Testis (tissue), 3 donors: ENCODE measurements around the gene CUX1. TPM values are rescaled to one million over a fixed set of nuclear protein-coding genes. Genes with fewer than 3 reads are reported as not detected.

Source experiments
- DNase-seq: peaks from one replicate; pipeline ENCODE4 v3.0.0-alpha.2; 2019
- H3K27ac ChIP-seq, 2 donors: fragments of 200-600 bp; sonication (generic); one replicate each; pipeline ENCODE4 v1.5.1; 2019
- H3K27me3 ChIP-seq: fragments of 200-600 bp; sonication (generic); one replicate; pipeline ENCODE4 v1.5.1; 2019
- H3K36me3 ChIP-seq: fragments of 200-600 bp; sonication (generic); one replicate; pipeline ENCODE4 v1.5.1; 2017; ENCODE audit warnings: low read depth; ENCODE audit errors: missing control alignments
- H3K4me1 ChIP-seq: fragments of 200-600 bp; sonication (generic); one replicate; pipeline ENCODE4 v1.5.1; 2019
- H3K4me3 ChIP-seq, 2 donors: fragments of 200-600 bp; sonication (generic); one replicate each; pipeline ENCODE4 v1.5.1; 2017 to 2019
- H3K9me3 ChIP-seq: fragments of 200-600 bp; sonication (generic); one replicate; pipeline ENCODE4 v1.5.1; 2017
- POLR2A ChIP-seq: fragments of 450-650 bp; IDR thresholded peaks from one replicate; pipeline ENCODE4 v1.6.1; 2017; ENCODE audit warnings: antibody characterized with exemption, mild to moderate bottlenecking, moderate library complexity
- WGBS, 2 donors: methylation state at CpG; one replicate each; pipeline ENCODE4 v1.1.5; 2018; 5-methylcytosine and 5-hydroxymethylcytosine counted together
- intact Hi-C: fragments of 100-400 bp; cut with DNase I; formaldehyde crosslinking; loops from one replicate; pipeline ENCODE4 v1.15.1; 2023; ENCODE audit warnings: low total_unique reads
- polyA plus RNA-seq: library from polyadenylated mRNA; stranded (reverse); fragments of 350-450 nt; fragmentation: Illumina TruSeq; extraction: RNeasy Lipid Tissue Mini Kit (QIAGEN cat#74804); gene quantifications from one replicate; pipeline ENCODE4 v1.2.3, GENCODE V29; 2014; ENCODE audit warnings: low read depth, low replicate concordance; ENCODE audit not compliant: insufficient read depth
- total RNA-seq, 2 donors: library from RNA; depleted of rRNA; stranded (reverse); fragments of >200 nt; gene quantifications; one replicate each; pipeline ENCODE4 v1.2.3, GENCODE V29; 2016
- TF ChIP-seq, protein P1 (sequence below), 3 experiments: fragments of 450-650 bp in 2 of 3; fragments of 200-600 bp in 1 of 3; sonication (generic) in 1 of 3; IDR thresholded peaks; one replicate each; pipeline ENCODE4 v1.5.1; 2016 to 2019; ENCODE audit warnings: antibody characterized with exemption in 3 of 3, mild to moderate bottlenecking in 2 of 3, moderate library complexity in 1 of 3

Gene CUX1
- total and polyA plus RNA-seq, 3 donors from 2014 or later, result 30.8 to 46.3 (median 43.1) TPM

DNA sequence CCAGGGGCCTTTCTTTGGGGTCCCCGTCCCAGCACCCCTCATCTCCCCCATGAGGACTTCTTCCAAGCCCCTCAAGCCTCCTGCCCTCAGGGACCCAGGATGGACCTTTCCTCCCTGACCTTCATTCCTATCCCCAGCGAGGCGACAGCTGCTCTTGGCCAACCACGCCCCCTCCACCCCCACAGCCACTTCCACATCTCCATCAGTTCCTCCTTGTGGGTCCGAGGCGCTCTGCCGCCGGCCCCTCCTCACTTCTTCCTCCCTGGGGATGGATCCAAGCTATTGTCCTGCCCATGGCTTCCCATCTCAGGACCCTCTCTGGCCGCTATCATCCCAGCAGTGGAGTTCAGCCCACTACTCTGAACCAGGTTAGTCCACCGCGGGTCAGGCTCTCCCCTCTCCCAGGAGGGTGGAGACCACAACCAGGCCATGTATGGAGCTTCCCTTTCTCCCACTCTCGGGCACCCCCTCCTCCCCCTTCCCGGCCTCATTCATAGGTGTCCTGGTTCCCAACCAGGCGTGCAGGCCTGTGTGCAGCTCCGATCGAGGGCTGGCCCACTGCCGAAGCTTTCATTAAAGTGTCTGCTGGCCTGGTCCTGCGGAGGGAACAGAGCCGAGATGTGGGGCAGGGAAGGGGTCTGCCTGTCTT lies 467.6 kb downstream of the CUX1 start:
- no peak overlapping the region for H3K27ac ChIP-seq
- no peaks in the 10 kb centered on the region for H3K36me3 ChIP-seq
- TF ChIP-seq, protein P1, sequence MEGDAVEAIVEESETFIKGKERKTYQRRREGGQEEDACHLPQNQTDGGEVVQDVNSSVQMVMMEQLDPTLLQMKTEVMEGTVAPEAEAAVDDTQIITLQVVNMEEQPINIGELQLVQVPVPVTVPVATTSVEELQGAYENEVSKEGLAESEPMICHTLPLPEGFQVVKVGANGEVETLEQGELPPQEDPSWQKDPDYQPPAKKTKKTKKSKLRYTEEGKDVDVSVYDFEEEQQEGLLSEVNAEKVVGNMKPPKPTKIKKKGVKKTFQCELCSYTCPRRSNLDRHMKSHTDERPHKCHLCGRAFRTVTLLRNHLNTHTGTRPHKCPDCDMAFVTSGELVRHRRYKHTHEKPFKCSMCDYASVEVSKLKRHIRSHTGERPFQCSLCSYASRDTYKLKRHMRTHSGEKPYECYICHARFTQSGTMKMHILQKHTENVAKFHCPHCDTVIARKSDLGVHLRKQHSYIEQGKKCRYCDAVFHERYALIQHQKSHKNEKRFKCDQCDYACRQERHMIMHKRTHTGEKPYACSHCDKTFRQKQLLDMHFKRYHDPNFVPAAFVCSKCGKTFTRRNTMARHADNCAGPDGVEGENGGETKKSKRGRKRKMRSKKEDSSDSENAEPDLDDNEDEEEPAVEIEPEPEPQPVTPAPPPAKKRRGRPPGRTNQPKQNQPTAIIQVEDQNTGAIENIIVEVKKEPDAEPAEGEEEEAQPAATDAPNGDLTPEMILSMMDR (IDR thresholded peaks at IDR 0.05), result no peak
- TF ChIP-seq POLR2A, result no peak
- peaks cover 13% of the 10 kb centered on the region for H3K4me1 ChIP-seq
- WGBS, 2 donors, result 54 to 61% methylated on average over 18 to 19 of the region's 19 CpGs
- intact Hi-C loops, result loop anchor here (5.0 kb wide), 1 partner anchor 107 kb away; no protein-coding TSS in a partner anchor
- DNase-seq, result no peak
- H3K4me3 ChIP-seq, result no peak overlapping the region
- H3K27me3 ChIP-seq, result no peaks in the 10 kb centered on the region
- no peaks in the 10 kb centered on the region for H3K9me3 ChIP-seq

DNA sequence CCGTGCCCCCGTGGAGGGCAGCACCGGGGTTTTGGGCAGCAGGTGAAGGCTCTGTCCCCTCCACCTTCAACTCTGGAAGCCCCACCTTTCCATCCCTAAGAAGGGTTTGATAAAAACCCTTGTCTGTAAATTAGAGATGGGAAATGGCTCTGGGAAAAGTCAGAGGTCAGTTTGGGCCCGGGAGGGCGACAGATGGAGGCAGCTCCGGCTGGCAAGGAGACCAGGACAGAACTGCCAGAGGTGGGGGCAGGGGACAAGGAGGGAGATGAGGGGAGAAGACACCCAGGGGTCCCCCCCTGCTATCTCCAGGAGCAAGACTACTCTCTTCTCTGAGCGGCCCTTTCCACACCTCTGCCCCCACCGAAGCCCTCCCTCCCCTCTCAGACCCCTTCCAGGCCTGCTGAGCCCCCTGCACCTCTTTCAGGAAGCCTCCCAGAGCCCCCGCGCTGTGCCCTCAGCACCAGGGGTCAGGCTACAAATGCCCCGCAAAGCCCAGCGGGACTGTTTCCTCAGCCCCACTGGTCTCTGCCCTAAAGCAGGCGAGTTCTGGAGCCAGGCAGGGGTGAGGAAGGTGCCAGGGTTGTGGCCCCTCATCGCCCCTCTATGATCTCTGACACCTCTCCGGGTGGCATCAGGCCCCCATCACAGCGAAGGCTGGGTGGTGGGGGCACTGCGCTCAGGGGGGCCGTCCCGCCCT lies 468.3 kb downstream of the CUX1 start:
- TF ChIP-seq, protein P1 (IDR thresholded peaks at IDR 0.05), result no peak
- H3K36me3 ChIP-seq, result no peaks in the 10 kb centered on the region
- peak overlapping the region; percentile 53 to 72 for H3K4me3 ChIP-seq
- peaks cover 13% of the 10 kb centered on the region for H3K4me1 ChIP-seq
- H3K9me3 ChIP-seq, result no peaks in the 10 kb centered on the region
- H3K27ac ChIP-seq, result peak overlapping the region in 1 of 2 donors; percentile 58
- DNase-seq, result no peak
- H3K27me3 ChIP-seq, result no peaks in the 10 kb centered on the region
- intact Hi-C loops, result no loop called here
- WGBS, 2 donors, result 39 to 41% methylated on average over 14 to 19 of the region's 19 CpGs

GRCh38 chr7:102286237-102287110 lies 469.0 kb downstream of the CUX1 start, which contains the start of gene SH2B2:
TSS of gene SH2B2 (plus strand) at chr7:102286868. CDS start at chr7:102300551, 13,683 bp downstream.
- H3K4me1 ChIP-seq, result peaks cover 13% of the 10 kb centered on the region
- H3K9me3 ChIP-seq, result no peaks in the 10 kb centered on the region
- no peaks in the 10 kb centered on the region for H3K27me3 ChIP-seq
- peak; percentile 73 for DNase-seq
- TF ChIP-seq POLR2A, result no peak
- TF ChIP-seq, protein P1 (IDR thresholded peaks at IDR 0.05), result no peak
- H3K36me3 ChIP-seq, result no peaks in the 10 kb centered on the region
- WGBS, 2 donors, result 0% methylated on average over 50 of the region's 116 CpGs; no CpG with 5 or more reads in 1 of the 2 donors
- intact Hi-C loops, result no loop called here
- peak within 1 kb of the TSS; percentile 58 to 77 for H3K27ac ChIP-seq
- H3K4me3 ChIP-seq, result peak within 1 kb of the TSS; percentile 61 to 72

- H3K36me3 ChIP-seq, result no peaks in the 10 kb centered on the region
- peak; percentile 50 for DNase-seq
These were observed 469.9 kb downstream of the CUX1 start for GRCh38 chr7:102287111-102287980.

More at GRCh38 chr7:102287111-102287980, 469.9 kb downstream of the CUX1 start:
- no peak for TF ChIP-seq POLR2A
- TF ChIP-seq, protein P1 (IDR thresholded peaks at IDR 0.05), result no peak
- peak overlapping the region; percentile 61 to 71 for H3K4me3 ChIP-seq
- no peaks in the 10 kb centered on the region for H3K9me3 ChIP-seq
- no peak overlapping the region for H3K27ac ChIP-seq
- 0% methylated on average over 1 to 45 of the region's 69 CpGs for WGBS, 2 donors
- no peaks in the 10 kb centered on the region for H3K27me3 ChIP-seq
- peaks cover 13% of the 10 kb centered on the region for H3K4me1 ChIP-seq
- intact Hi-C loops, result no loop called here
